HEK293T (cell line): ENCODE measurements around the gene OSTM1.

Experiments
- ARNT ChIP-seq: fragments of 450-650 bp; IDR thresholded peaks from 2 replicates; pipeline ENCODE4 v1.6.1; 2017; ENCODE audit warnings: mild to moderate bottlenecking
- BHLHE40 ChIP-seq: fragments of 450-650 bp; IDR thresholded peaks from 2 replicates; pipeline ENCODE4 v1.6.1; 2016; ENCODE audit warnings: mild to moderate bottlenecking, moderate library complexity, borderline replicate concordance
- FOXK2 ChIP-seq: fragments of 450-650 bp; IDR thresholded peaks from 2 replicates; pipeline ENCODE4 v1.6.1; 2016; ENCODE audit warnings: mild to moderate bottlenecking
- LEF1 ChIP-seq: fragments of 450-650 bp; IDR thresholded peaks from 2 replicates; pipeline ENCODE4 v1.6.1; 2017; ENCODE audit warnings: mild to moderate bottlenecking, borderline replicate concordance
- SP1 ChIP-seq: fragments of 450-650 bp; IDR thresholded peaks from 2 replicates; pipeline ENCODE4 v1.6.1; 2017
- SUZ12 ChIP-seq: fragments of 450-650 bp; IDR thresholded peaks from 2 replicates; pipeline ENCODE4 v1.6.1; 2016; ENCODE audit warnings: mild to moderate bottlenecking

DNA sequence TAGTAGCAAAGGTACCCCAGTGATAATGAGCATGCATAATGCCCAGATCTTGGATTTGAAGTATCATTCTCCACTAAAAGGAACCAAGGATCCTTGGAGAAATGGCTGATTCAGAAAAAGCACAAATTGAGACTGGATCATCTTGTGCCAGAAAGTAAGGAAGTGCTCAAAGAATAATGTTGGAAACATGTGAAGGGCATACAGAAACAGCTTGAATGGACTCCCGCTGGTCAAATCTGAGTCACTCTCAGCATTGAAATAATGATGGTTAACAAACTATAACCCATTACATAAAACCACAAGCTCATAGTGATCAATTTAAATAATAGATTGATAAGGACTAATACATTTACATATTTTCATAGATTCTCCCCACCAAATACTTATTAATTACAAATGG lies 3.6 kb upstream of the OSTM1 start:
- TF ChIP-seq SP1, result no peak
- TF ChIP-seq FOXK2, result no peak
- TF ChIP-seq BHLHE40, result no peak
- no peak for TF ChIP-seq ARNT
- no peak for TF ChIP-seq LEF1
- TF ChIP-seq SUZ12, result no peak
